ENCODE results near the gene ANO1.

GRCh38 chr11:70100280-70100603, 22.1 kb downstream of the ANO1 start:
- TF ChIP-seq POLR2AphosphoS5 (IDR thresholded peaks at IDR 0.05; ENCODE audit: borderline replicate concordance, low read depth, low read length), result no peak
- no peak for TF ChIP-seq EZH2 (IDR thresholded peaks at IDR 0.05)
- no peak for TF ChIP-seq FOXP2 (optimal IDR thresholded peaks at IDR 0.05; ENCODE audit: control extremely low read depth, extremely low read length, insufficient read depth)

Measured in SK-N-MC (cell line).